IPS-18c (cell line): ENCODE data around the gene SNRNP200.

Source experiments
- H3K4me3 ChIP-seq: 2 replicates; pipeline ENCODE4 v1.7.0; 2013; ENCODE audit warnings: low read depth, mild to moderate bottlenecking, low read length, moderate library complexity; ENCODE audit not compliant: insufficient read depth
- H3K9me3 ChIP-seq: one replicate; pipeline ENCODE4 v1.6.1; 2013; ENCODE audit warnings: mild to moderate bottlenecking, low read length, moderate library complexity; ENCODE audit not compliant: control insufficient read depth, insufficient read depth

Gene SNRNP200

DNA sequence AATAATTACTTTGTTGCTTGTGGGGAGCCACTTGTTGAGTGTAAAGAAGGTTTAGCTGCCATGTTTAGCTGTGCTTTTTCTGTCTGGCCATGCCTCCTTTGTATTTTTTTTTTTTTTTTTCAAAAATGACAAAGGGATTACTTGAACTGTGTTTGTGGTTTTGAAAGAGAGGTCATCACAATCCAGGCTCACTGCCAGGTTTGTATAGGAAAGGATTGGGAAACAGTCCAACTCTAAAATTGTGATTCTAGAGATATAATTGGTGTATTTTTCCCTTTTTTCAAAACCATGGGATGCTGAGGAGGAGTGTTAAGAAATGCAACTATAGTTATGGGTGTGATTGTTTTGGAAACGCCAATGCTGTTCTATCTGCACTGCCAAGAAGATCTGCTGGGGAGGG lies 24.1 kb upstream of the SNRNP200 start:
- Histone ChIP-seq H3K9me3 (no peaks in the 10 kb centered on the region), H3K4me3 (no peak overlapping the region)

DNA sequence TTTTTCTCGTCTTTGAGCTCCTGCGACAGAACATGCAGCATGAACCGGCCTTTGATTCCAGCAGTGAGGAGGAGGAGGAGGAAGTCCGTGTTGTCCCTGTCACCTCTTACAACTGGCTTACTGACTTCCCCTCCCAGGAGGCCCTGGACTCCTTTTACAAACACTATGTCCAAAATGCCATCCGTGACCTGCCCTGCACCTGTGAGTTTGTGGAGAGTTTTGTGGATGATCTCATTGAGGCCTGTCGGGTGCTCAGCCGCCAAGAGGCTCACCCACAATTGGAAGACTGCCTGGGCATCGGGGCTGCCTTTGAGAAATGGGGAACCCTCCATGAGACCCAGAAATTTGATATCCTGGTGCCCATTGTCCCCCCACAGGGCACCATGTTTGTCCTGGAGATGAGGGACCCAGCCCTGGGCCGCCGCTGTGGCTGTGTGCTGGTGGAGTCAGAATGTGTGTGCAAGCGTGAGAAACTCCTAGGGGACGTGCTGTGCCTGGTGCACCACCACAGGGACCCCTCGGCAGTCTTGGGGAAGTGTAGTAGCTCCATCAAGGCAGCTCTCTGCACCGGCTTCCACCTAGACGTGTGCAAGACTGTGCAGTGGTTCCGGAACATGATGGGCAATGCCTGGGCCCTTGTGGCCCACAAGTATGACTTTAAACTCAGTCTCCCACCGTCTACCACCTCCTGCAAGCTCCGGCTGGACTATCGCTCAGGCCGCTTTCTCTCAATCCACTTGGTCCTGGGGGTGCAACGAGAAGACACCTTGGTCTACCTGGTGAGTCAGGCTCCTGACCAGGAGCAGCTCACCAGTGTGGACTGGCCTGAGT lies 21.9 kb upstream of the SNRNP200 start:
- no peak overlapping the region for H3K4me3 ChIP-seq

DNA sequence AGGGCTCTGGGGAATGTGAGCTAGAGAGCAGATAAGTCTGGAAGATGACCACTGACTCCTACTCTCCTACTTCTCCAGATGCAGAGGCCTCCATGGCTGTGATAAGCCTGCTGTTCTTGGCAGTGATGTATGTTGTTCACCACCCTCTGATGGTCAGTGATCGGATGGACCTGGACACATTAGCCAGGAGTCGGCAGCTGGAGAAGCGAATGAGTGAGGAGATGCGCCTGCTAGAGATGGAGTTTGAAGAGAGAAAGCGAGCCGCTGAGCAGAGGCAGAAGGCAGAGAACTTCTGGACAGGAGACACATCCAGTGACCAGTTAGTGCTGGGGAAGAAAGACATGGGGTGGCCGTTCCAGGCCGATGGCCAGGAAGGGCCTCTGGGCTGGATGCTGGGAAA lies 21.2 kb upstream of the SNRNP200 start:
- no peak overlapping the region for H3K4me3 ChIP-seq
- no peaks in the 10 kb centered on the region for H3K9me3 ChIP-seq

More for the DNA sequence above, 21.9 kb upstream of the SNRNP200 start:
- H3K9me3 ChIP-seq: no peaks in the 10 kb centered on the region

DNA sequence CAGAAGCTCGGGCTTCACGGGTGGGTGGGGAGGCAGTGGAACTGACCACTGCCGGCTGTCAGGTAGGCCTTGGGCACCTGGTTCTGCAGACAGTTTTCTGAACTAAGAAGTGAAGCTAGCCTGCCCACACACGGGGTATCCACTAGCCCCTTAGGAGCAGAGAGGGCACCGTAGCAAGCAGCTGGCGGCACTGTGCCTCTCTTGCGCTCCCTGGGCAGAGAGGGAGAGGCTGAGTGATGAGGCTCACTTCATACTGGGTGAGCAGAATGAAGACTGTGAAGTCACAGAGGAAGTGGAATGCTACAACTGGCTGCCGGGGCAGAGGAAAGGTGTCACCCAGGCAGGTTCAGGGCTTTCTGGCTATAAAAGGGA lies 20.5 kb upstream of the SNRNP200 start:
- no peaks in the 10 kb centered on the region for H3K9me3 ChIP-seq
- H3K4me3 ChIP-seq: peak overlapping the region; percentile 56

DNA sequence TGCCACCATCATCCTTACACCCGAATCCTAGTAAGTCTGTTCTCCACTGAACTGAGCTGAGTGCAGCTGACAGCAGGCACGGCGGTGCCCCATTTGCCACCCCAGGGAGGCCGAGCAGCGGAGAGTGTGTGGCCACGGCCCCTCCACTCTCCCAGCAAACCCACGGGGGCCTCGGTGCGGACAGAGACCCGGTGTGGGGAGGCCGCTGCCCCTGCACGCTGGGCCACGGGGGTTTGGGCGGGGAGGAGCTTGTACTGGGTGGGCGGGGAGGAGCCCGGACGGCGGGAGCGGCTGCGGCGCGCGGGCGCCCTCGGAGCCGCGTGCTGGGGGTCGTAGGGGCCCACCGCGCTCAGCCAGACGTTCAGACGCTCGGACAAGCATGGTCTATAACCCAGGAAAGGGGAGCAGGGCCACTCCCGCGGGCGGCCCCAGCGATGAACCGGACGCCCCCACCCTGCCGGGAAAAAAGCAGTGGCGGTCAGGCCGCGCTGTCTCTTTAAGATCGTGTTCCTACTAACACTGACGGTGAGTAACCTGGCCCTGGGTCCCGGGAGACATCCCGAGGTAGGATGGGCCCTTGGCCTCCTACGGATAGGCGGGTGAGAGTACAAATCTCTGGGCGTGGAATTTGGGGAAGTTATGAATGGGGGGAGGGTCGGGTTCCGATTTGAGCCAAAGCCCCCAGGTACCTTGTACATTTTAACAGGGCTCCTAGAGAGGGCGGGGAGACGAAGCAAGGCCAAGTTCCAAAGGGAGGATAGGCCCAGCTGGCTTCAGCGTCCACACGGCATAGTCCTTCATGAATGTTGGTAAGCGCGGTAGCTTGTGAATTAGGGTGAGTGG lies 19.9 kb upstream of the SNRNP200 start, which contains the start of gene ITPRIPL1:
ITPRIPL1 (plus strand) TSS at position 277 of the 843 bp plus-strand sequence; CDS start at position 800, 523 bp downstream.
- Histone ChIP-seq H3K9me3 (no peaks in the 10 kb centered on the region), H3K4me3 (peak within 1 kb of the TSS; percentile 56)

DNA sequence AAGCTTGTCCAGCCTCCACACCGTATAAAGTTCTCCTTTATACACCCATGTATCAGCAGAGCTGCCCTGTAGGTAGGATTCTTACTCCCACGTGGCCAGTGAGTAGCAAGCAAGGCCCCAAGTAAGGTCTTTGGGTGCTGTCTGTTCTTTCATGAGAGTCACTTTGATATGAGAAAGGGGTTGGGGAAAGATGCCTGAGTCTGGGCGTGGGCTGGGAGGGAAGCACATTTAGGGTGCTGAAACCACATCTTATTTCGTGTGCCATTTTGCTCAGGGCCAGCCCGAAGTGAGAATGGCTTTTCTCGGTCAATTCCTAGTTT lies 19.3 kb upstream of the SNRNP200 start:
- no peaks in the 10 kb centered on the region for H3K9me3 ChIP-seq
- H3K4me3 ChIP-seq: peak overlapping the region; percentile 56

DNA sequence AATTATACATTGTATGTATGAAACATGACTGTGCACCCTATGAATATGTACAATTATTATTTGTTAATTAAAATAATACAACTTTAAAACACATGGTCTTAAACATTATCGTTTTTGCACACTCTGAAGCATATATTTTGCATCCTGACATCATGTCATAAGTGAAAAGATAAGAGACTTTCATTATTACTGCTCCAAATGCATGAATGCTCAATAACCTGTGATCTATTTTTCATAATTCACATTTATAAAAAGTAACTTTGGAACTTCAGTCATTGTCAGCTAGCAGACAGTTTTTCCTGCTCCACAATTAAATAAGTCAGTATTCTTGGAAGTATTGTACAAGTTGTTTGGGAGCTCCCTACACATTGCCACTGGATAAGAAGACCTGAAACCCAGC lies 18.5 kb upstream of the SNRNP200 start:
- Histone ChIP-seq H3K4me3 (no peak overlapping the region), H3K9me3 (no peaks in the 10 kb centered on the region)

DNA sequence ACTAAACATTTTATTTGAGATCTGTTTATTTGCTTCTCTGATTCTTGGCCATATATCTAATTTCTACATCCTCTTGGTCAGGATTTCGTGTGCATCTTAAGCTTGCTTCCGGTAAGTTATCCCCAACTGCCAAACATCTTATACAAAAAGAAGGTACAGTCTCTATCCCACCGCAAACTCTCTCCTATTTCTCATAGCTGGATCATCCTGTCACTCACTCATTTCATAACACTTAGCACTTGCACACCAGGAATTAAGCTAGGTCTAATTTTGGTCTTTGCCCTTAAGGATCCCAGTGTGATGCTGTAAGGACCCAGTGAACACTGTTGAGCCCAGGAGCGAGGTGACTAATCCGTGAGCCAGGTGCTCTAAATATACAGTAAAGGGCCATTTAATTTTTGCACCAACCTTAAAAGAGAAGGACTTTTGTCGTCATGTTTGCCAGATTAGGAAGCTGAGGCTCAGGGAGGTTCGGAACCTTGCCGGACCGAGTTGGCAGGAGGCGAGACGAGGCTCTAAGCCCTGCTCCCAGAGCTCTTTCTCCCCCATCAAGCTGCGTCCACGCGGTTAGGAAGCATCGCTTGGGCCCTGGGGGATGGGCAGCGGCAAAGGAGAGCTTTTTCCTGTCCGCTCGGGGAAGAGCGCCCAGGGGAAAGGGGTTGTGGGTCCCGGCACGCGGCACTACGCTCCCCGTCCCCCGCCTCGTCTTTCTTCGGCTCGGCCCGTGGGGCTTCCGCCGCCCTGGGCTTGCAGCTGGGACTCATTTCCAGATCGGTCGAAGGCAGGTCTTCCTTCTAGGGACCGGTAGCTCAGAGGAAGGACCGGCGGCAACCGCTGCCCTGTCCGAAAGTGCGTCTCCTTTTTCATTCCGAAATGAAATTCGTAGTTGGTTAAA lies 15.6 kb upstream of the SNRNP200 start:
- no peaks in the 10 kb centered on the region for H3K9me3 ChIP-seq
- peak overlapping the region; percentile 63 for H3K4me3 ChIP-seq

DNA sequence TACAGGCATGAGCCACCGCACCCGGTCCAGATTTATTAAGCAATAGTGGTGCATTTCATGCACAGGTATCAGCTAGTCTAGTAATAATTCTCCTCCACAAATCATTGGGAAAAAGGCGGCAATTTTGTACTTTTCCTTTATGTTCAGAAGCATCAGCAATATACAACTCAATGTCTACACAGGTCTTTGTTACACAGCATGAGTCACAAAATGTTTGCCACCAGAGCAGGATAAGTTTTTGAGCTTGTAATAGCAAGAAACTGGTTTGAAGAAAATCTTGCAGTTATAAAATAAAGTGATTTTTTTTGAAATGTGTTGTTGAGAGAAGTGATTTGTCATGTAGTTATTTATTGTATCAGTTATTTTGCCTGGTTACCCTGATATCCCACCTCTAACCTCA lies 15.0 kb upstream of the SNRNP200 start:
- Histone ChIP-seq H3K9me3 (no peaks in the 10 kb centered on the region), H3K4me3 (no peak overlapping the region)

DNA sequence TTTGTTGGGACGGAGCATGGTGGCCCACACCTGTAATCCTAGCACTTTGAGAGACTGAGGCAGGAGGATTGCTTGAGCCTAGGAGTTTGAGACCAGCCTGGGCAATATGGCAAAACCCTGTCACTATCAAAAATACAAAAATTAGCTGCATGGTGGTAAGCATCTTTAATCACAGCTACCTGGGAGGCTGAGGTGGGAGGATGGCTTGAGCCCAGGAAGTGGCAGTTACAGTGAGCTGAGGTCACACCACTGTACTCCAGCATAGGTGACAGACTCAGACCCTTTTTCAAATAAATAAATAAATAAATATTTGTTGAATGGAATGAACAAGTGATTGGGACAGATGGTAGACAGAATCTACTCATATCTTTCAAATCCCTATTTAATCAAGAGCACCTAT lies 14.1 kb upstream of the SNRNP200 start:
- Histone ChIP-seq H3K9me3 (no peaks in the 10 kb centered on the region), H3K4me3 (no peak overlapping the region)

DNA sequence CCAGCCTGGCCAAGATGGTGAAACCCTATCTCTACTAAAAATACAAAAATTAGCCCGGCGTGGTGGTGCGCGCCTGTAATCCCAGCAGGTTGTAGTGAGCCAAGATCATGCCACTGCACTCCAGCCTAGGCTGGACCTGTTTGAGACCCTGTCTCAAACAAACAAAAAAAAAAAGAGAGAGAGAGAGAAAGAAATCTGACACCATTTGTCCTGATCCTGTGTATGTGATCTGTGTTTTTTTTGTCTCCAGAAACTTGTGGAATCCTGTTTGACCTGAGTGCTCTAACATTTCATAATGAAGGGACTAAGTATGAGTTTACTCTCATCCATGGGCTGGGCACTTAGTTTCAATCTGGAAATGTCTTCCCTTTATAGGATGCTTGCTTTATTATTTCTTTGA lies 13.4 kb upstream of the SNRNP200 start:
- Histone ChIP-seq H3K9me3 (no peaks in the 10 kb centered on the region), H3K4me3 (no peak overlapping the region)

DNA sequence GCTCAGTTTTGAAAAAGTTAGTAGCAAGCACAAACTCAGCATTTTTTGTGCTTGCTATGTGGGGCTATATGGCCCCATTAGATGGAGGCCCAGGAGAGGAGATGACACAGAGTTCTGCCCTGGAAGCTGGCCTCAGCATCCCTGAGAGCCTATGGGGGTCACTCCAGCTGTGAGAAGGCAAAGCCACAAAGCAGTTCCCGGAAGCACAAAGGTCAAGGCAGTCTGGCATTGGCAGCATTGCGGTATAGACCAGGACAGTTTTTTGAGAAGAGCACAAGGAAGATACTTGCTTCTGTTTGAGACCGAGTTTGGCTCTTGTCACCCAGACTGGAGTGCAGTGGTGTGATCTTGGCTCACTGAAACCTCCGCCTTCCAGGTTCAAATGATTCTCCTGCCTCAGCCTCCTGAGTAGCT lies 12.2 kb upstream of the SNRNP200 start:
- Histone ChIP-seq H3K4me3 (no peak overlapping the region), H3K9me3 (no peaks in the 10 kb centered on the region)

DNA sequence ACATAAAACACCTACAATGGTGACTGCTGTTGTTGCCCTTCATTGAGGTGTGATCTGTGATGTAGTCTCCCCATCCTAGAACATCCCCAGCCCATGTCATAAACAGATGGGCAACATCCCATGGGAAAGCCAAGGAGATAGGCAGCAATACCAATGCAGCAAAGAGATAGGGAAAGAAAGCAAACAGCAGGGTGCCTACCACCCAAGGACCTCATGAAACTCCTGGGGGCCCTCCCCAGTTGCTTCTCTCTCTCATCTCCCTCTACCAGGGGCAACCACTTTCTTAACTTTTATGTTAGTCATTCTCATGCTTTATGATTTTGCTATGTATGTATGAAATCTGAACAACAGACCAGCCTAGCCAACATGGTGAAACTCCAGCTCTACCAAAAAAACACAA lies 11.7 kb upstream of the SNRNP200 start:
- Histone ChIP-seq H3K4me3 (no peak overlapping the region), H3K9me3 (no peaks in the 10 kb centered on the region)

DNA sequence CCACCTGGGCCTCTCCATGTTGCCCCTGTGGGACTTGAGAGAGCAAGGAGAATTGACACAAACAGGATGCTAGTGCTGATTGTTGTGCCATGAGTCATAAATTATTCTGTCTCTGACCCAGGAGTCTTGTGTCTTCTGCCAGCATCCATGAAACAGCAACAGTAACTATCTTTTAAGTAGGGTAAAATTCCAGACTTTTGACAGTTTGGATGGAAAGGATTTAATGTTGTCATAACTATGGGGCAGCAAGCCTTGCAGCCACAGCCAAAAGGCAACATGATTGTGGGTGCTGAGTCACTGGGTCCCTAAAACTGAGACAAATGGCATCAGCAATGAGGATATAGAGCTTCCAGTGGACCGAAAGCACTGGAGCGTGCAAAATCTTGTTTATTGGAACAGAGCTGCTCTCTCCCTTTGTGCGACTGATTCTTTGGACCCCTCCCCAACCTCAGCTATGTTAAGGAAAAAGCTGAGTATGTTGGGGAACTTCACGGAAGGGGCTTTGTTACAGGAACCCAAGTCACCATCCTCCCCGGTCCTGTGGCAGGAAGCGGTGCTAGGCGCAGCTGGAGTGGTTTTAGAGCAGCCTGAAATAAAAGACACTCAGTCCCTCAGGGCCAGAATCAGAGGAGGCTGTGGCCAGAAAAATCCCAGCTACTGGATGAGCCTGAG lies 10.2 kb upstream of the SNRNP200 start:
- Histone ChIP-seq H3K4me3 (no peak overlapping the region), H3K9me3 (no peaks in the 10 kb centered on the region)

DNA sequence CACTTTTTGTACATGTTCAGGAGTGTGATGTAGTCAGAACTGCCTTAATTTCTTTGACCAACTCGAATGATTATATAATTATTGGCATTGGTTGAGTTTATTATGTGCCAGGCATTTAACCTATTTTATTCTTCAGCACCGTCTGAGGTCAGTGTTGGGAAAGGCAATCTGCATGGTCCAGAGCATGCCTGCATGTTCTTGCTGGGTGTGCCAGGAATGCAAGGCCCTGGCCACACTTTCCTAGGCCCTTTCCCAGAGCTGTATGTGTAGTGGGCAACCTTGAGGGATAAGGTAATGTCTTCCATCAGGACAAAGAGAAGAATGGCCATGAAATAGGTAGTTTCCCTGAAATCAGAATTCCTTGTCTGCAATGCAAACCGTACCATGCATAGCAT lies 9.7 kb upstream of the SNRNP200 start:
- Histone ChIP-seq H3K9me3 (no peaks in the 10 kb centered on the region), H3K4me3 (no peak overlapping the region)

DNA sequence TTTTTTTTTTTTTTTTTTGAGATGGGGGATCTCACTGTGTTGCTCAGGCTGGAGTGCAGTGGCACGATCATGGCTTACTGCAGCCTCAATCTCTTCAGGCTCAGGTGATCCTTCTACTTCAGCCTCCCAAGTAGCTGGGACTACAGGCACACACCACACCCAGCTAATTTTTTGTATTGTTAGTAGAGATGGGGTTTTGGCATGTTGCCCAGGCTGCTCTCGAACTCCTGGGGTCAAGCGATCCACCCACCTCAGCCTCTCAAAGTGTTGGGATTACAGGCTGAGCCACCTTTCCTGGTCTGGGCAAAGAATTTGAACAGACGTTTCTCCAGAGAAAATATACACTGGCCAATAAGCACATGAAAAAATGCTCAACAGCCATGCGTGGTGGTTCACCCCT lies 2.9 kb upstream of the SNRNP200 start:
- no peak overlapping the region for H3K4me3 ChIP-seq
- no peaks in the 10 kb centered on the region for H3K9me3 ChIP-seq

DNA sequence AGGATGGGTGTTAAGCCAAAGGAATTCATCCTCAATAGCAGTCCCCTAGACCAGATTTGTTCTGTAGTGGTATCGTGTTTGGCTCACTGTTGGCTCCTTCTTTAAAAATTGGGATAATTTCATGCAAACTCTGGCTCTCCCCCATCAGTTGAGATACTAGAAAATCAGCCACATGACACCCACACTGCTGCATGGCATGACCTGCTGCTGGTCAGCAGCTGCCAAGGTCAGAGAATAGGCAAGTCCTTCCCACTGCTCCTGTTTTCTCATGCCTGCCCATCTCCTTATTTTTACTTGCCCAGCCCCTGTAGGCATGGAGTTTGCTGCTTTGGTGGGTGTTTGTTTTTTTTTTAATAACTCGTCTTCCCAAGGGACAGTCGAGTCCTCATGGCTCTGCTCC lies 1.0 kb upstream of the SNRNP200 start:
- Histone ChIP-seq H3K9me3 (no peaks in the 10 kb centered on the region), H3K4me3 (peak overlapping the region; percentile 90)
